GM19452 (cell line): Measurements from ENCODE around the gene RMC1.

Source experiments
- ATAC-seq: cut with Tn5 transposase; IDR thresholded peaks from one replicate; pipeline ENCODE4 v1.9.1; 2021; ENCODE audit not compliant: unreplicated experiment

Gene RMC1

GRCh38 chr18:23529604-23530003, 26.3 kb downstream of the RMC1 start:
- ATAC-seq: no peak

GRCh38 chr18:23530195-23530594, 26.9 kb downstream of the RMC1 start:
- no peak for ATAC-seq

GRCh38 chr18:23531912-23532311, 28.6 kb downstream of the RMC1 start:
- no peak for ATAC-seq

GRCh38 chr18:23532848-23533247, 29.5 kb downstream of the RMC1 start:
- no peak for ATAC-seq

GRCh38 chr18:23534276-23534675, 31.0 kb downstream of the RMC1 start:
- no peak for ATAC-seq

- no peak for ATAC-seq
These were observed 32.9 kb downstream of the RMC1 start for GRCh38 chr18:23536204-23536603.

- ATAC-seq: no peak
These were observed 34.0 kb downstream of the RMC1 start for GRCh38 chr18:23537274-23537673.

GRCh38 chr18:23538001-23538400, 34.7 kb downstream of the RMC1 start:
- no peak for ATAC-seq

- ATAC-seq: no peak
These were observed 35.6 kb downstream of the RMC1 start for GRCh38 chr18:23538870-23539269.

- ATAC-seq: no peak
These were observed 36.0 kb downstream of the RMC1 start for GRCh38 chr18:23539296-23539695.

- no peak for ATAC-seq
These were observed 36.7 kb downstream of the RMC1 start for GRCh38 chr18:23539911-23540525.

- ATAC-seq: no peak
These were observed 37.6 kb downstream of the RMC1 start for GRCh38 chr18:23540867-23541266.

GRCh38 chr18:23541349-23542093, 38.2 kb downstream of the RMC1 start:
- no peak for ATAC-seq

GRCh38 chr18:23542461-23542860, 39.1 kb downstream of the RMC1 start:
- ATAC-seq: no peak

- no peak for ATAC-seq
These were observed 42.0 kb downstream of the RMC1 start for GRCh38 chr18:23545247-23545789.

- ATAC-seq: no peak
These were observed 44.0 kb downstream of the RMC1 start for GRCh38 chr18:23547306-23547705.

- ATAC-seq: no peak
These were observed 44.5 kb downstream of the RMC1 start for GRCh38 chr18:23547846-23548245.

GRCh38 chr18:23548275-23548674, 45.0 kb downstream of the RMC1 start:
- ATAC-seq: no peak

GRCh38 chr18:23548719-23549118, 45.4 kb downstream of the RMC1 start:
- ATAC-seq: no peak

- ATAC-seq: no peak
These were observed 47.6 kb downstream of the RMC1 start for GRCh38 chr18:23550898-23551297.

GRCh38 chr18:23551978-23552377, 48.7 kb downstream of the RMC1 start:
- ATAC-seq: no peak

GRCh38 chr18:23552505-23552904, 49.2 kb downstream of the RMC1 start:
- no peak for ATAC-seq
